ENCODE measurements around the gene TTLL4. TPM values are rescaled to one million over a fixed set of nuclear protein-coding genes. Genes with fewer than 3 reads are reported as not detected.

The TTLL4 gene
- total and polyA plus RNA-seq, 3 donors from 2014 or later = 86.0 to 141 (median 96.9) TPM

DNA sequence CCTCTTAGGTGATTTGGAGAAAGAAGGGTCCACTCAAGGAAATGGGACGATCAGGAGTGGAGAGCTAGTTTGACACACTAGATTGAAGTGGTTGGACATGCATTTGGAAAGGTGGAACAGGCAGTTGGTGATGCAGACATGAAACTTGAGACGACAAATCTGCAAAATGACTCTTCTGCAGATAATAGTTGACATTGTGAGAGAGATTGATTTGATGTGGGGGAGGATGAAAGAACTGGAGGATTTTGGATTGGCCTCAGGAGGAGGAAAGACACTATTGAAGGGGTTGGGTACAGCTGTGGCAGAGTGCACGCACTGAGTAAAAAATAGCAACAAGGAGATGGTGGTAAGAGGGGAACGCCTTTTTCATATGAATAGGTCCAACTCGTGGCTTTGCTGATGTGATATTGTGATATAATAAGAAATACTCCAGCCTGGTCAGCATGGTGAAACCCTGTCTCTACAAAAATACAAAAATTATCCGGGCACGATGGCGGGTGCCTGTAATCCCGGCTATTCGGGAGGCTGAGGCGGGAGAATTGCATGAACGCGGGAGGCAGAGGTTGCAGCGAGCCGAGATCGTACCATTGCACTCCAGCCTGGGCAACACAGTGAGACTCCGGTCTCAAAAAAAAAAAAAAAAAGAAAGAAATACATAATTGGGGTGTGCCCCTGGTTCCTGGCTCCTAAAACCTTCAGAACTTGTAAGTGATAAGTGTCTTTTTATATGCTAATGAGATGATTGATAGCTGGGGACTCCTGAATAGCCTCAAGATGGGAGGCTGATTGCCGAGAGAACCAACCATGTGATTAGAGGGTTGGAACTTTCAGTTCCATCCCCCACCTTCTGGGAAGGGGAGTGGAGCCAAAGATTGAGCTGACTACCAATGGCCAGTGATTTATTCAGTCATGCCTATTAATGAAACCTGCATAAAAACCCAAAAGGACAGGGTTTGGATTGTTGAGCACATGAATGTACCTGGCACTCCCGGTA lies 9.7 kb downstream of the TTLL4 start:
- Histone ChIP-seq H3K4me1 (no peaks in the 10 kb centered on the region), H3K9me3 (no peaks in the 10 kb centered on the region), H3K36me3 (ENCODE audit: low read depth, missing control alignments) (no peaks in the 10 kb centered on the region), H3K27ac (no peak overlapping the region), H3K4me3 (no peak overlapping the region), H3K27me3 (no peaks in the 10 kb centered on the region)
- TF ChIP-seq, protein P1, sequence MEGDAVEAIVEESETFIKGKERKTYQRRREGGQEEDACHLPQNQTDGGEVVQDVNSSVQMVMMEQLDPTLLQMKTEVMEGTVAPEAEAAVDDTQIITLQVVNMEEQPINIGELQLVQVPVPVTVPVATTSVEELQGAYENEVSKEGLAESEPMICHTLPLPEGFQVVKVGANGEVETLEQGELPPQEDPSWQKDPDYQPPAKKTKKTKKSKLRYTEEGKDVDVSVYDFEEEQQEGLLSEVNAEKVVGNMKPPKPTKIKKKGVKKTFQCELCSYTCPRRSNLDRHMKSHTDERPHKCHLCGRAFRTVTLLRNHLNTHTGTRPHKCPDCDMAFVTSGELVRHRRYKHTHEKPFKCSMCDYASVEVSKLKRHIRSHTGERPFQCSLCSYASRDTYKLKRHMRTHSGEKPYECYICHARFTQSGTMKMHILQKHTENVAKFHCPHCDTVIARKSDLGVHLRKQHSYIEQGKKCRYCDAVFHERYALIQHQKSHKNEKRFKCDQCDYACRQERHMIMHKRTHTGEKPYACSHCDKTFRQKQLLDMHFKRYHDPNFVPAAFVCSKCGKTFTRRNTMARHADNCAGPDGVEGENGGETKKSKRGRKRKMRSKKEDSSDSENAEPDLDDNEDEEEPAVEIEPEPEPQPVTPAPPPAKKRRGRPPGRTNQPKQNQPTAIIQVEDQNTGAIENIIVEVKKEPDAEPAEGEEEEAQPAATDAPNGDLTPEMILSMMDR (IDR thresholded peaks at IDR 0.05) = no peak
- TF ChIP-seq POLR2A (IDR thresholded peaks at IDR 0.05) = no peak
- whole genome bisulfite sequencing, 2 donors = 89 to 93% methylated on average over 19 of the region's 19 CpGs
- DNase-seq = no peak
- intact Hi-C loops (cut with DNase I; ENCODE audit: low total_unique reads) = no loop called here

DNA sequence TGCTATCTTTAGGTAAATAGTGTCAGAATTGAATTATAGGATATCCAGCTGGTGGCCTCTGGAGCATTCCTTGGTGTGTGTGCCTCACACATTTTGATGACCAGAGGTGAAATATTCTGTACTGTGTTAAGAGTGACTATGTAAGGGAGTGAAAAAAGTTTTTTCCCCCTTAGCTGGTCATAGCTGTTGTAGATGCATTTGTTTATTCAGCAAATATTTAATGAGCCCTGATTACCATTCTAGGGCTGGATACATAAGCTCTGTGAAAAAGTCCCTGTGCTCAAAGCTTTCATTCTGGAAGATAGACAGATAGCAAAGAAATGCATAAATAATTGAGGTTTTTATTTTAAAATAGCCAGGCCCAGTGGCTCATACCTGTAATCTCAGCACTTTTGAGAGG lies 10.9 kb downstream of the TTLL4 start:
- no peak for TF ChIP-seq POLR2A (IDR thresholded peaks at IDR 0.05)
- TF ChIP-seq, protein P1 (IDR thresholded peaks at IDR 0.05) = no peak
- Histone ChIP-seq H3K4me1 (no peaks in the 10 kb centered on the region), H3K27ac (no peak overlapping the region), H3K27me3 (no peaks in the 10 kb centered on the region), H3K9me3 (no peaks in the 10 kb centered on the region), H3K4me3 (no peak overlapping the region), H3K36me3 (ENCODE audit: low read depth, missing control alignments) (no peaks in the 10 kb centered on the region)
- no peak for DNase-seq
- intact Hi-C loops (cut with DNase I; ENCODE audit: low total_unique reads) = no loop called here

DNA sequence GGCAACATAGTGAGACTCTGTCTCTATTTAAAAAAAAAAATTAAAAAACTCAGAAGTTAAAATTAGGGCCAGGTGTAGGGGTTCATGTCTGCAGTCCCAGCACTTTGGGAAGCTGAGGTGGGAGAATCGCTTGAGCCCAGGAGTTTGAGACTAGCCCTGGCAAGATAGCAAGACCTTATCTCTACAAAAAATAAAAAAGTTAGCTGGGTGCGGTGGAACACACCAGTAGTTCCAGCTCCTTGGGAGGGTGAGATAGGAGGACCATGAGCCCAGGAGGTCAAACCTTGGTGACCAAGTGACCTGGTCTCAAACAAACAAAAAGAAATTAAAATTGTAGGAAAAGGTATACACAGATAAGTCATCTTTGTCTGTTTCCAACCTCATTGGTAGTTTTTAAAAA lies 11.3 kb downstream of the TTLL4 start:
- no peak for DNase-seq
- Histone ChIP-seq H3K4me3 (no peak overlapping the region), H3K27ac (no peak overlapping the region), H3K9me3 (no peaks in the 10 kb centered on the region), H3K4me1 (no peaks in the 10 kb centered on the region), H3K36me3 (ENCODE audit: low read depth, missing control alignments) (no peaks in the 10 kb centered on the region), H3K27me3 (no peaks in the 10 kb centered on the region)
- WGBS, 2 donors = 59 to 62% methylated on average over 2 of the region's 2 CpGs
- intact Hi-C loops (cut with DNase I; ENCODE audit: low total_unique reads) = no loop called here
- no peak for TF ChIP-seq POLR2A (IDR thresholded peaks at IDR 0.05)
- TF ChIP-seq, protein P1 (IDR thresholded peaks at IDR 0.05) = no peak

DNA sequence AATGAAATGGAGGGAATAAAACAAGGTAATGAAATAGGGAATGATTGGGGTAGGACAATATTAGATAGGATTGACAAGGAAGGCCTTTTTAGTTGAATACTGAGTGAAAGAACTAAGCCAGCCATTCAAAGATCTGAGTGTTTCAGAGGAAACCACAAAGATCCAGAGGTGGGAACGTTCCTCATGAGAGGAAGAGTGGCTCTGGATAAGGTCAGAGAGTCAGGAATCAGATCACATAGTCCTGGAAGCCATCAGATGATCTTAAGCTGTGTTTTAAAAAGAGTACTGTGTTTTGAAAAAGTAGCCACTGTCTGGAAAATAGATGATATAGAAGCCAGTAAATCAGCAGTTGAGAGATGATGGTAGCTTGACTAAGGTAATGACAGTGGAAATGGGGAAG lies 11.8 kb downstream of the TTLL4 start:
- Histone ChIP-seq H3K4me3 (no peak overlapping the region), H3K4me1 (no peaks in the 10 kb centered on the region), H3K27ac (no peak overlapping the region), H3K36me3 (ENCODE audit: low read depth, missing control alignments) (no peaks in the 10 kb centered on the region), H3K27me3 (no peaks in the 10 kb centered on the region), H3K9me3 (no peaks in the 10 kb centered on the region)
- DNase-seq = no peak
- no peak for TF ChIP-seq POLR2A (IDR thresholded peaks at IDR 0.05)
- TF ChIP-seq, protein P1 (IDR thresholded peaks at IDR 0.05) = no peak
- intact Hi-C loops (cut with DNase I; ENCODE audit: low total_unique reads) = no loop called here
- WGBS, 2 donors = 32 to 35% methylated on average over 1 of the region's 1 CpG

Measured in testis (tissue), 3 donors.